Measurements from ENCODE around the gene NIPBL. TPM values are rescaled to one million over a fixed set of nuclear protein-coding genes. Genes with fewer than 3 reads are reported as not detected.
A peak's percentile ranks its signal among the peaks of the same experiment; 100 is the strongest.

NIPBL gene
- total RNA-seq, 1 experiment from 2014 or later: 45.1 TPM

DNA sequence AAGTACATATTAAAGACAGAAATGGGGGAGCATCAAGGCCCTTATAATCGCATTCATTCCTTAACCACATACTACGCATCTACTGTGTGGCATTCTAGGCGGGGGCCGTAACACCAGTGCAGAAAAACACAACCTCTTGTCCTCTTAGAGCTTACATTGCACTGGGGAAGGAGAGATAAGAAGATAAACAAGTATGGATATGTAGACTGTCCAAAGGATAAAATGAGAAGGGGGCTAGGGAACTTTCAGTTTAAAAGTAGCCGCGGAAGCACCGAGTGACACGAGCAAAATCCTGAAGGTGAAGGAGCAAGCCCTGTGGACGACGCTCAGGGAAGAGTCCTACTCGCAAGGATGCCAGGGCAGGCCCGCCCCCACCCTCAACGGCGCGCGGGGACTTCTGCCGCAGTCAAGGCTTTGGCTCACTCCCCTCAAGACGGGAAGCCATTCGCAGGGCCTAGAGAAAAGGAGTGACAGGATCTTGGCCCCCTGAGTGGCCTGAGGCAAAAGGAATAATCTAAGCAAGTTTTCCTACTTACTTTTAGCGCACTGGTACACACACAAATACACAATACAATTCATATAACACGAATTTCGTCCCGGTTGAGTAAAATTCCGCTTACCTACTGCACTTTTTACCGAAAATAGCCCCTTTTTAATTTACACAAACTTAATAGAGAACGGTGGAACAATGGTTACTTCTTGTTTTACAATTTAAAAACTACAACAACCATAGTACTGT lies 1.3 kb upstream of the NIPBL start:
- H3K9me3 ChIP-seq (ENCODE audit: control insufficient read depth in 1 of 2, insufficient read depth in 1 of 2, low read depth in 1 of 2, low read length in 2 of 2): no peaks in the 10 kb centered on the region
- H3K79me2 ChIP-seq (ENCODE audit: insufficient read depth, low read length): peaks cover 80% of the 10 kb centered on the region
- ATAC-seq (no peak), DNase-seq (ENCODE audit: low read depth, low spot score) (no peak)
- peak overlapping the region; percentile 80 to 91 for H3K4me3 ChIP-seq (replicated peaks in 1 of 2; ENCODE audit: low read depth in 1 of 2, low read length in 2 of 2)
- peaks cover 15 to 27% of the 10 kb centered on the region in 2 experiments; a peak in 3 of 4 replicates for H3K4me1 ChIP-seq (ENCODE audit: control insufficient read depth in 1 of 2, insufficient read depth in 2 of 2, low read length in 2 of 2)
- TF ChIP-seq YY1 (IDR thresholded peaks at IDR 0.05; ENCODE audit: extremely low read depth, insufficient replicate concordance, low read depth, low read length) (no peak), ELF1 (IDR thresholded peaks at IDR 0.05; ENCODE audit: borderline replicate concordance, low read depth) (no peak), POLR2A (IDR thresholded peaks at IDR 0.05; ENCODE audit: borderline replicate concordance, extremely low read depth, insufficient read depth, insufficient read length) (no peak), ZNF274 (IDR thresholded peaks at IDR 0.05; ENCODE audit: low read depth, low read length) (no peak), SP1 (IDR thresholded peaks at IDR 0.05; ENCODE audit: low read depth) (no peak), EZH2 (IDR thresholded peaks at IDR 0.05) (no peak), FOSL1 (IDR thresholded peaks at IDR 0.05; ENCODE audit: low read depth) (no peak), EGR1 (IDR thresholded peaks at IDR 0.05; ENCODE audit: low read depth) (no peak), ZFX (IDR thresholded peaks at IDR 0.05) (no peak), TCF7L2 (IDR thresholded peaks at IDR 0.05; ENCODE audit: borderline replicate concordance, extremely low read depth, insufficient read depth, insufficient read length) (no peak), SIN3A (IDR thresholded peaks at IDR 0.05; ENCODE audit: low read depth) (no peak), SRF (IDR thresholded peaks at IDR 0.05; ENCODE audit: low read depth) (no peak), POLR2AphosphoS5 (IDR thresholded peaks at IDR 0.05; ENCODE audit: low read depth, low read length) (no peak), JUND (IDR thresholded peaks at IDR 0.05) (no peak)
- TF ChIP-seq, protein P1, sequence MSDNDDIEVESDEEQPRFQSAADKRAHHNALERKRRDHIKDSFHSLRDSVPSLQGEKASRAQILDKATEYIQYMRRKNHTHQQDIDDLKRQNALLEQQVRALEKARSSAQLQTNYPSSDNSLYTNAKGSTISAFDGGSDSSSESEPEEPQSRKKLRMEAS (IDR thresholded peaks at IDR 0.05): no peak
- TF ChIP-seq, protein P2, sequence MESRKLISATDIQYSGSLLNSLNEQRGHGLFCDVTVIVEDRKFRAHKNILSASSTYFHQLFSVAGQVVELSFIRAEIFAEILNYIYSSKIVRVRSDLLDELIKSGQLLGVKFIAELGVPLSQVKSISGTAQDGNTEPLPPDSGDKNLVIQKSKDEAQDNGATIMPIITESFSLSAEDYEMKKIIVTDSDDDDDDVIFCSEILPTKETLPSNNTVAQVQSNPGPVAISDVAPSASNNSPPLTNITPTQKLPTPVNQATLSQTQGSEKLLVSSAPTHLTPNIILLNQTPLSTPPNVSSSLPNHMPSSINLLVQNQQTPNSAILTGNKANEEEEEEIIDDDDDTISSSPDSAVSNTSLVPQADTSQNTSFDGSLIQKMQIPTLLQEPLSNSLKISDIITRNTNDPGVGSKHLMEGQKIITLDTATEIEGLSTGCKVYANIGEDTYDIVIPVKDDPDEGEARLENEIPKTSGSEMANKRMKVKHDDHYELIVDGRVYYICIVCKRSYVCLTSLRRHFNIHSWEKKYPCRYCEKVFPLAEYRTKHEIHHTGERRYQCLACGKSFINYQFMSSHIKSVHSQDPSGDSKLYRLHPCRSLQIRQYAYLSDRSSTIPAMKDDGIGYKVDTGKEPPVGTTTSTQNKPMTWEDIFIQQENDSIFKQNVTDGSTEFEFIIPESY (IDR thresholded peaks at IDR 0.05; ENCODE audit: extremely low read depth, insufficient replicate concordance, low read length): no peak
- TF ChIP-seq, protein P3, sequence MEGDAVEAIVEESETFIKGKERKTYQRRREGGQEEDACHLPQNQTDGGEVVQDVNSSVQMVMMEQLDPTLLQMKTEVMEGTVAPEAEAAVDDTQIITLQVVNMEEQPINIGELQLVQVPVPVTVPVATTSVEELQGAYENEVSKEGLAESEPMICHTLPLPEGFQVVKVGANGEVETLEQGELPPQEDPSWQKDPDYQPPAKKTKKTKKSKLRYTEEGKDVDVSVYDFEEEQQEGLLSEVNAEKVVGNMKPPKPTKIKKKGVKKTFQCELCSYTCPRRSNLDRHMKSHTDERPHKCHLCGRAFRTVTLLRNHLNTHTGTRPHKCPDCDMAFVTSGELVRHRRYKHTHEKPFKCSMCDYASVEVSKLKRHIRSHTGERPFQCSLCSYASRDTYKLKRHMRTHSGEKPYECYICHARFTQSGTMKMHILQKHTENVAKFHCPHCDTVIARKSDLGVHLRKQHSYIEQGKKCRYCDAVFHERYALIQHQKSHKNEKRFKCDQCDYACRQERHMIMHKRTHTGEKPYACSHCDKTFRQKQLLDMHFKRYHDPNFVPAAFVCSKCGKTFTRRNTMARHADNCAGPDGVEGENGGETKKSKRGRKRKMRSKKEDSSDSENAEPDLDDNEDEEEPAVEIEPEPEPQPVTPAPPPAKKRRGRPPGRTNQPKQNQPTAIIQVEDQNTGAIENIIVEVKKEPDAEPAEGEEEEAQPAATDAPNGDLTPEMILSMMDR (IDR thresholded peaks at IDR 0.05 in 2 of 3, conservative IDR thresholded peaks at IDR 0.05 in 1 of 3; ENCODE audit: borderline replicate concordance in 1 of 3, insufficient read depth in 1 of 3, low read depth in 2 of 3, low read length in 2 of 3): no peak
- POLR2A ChIA-PET: no interaction called here
- H3K36me3 ChIP-seq (ENCODE audit: control insufficient read depth in 1 of 2, insufficient read depth in 2 of 2, low read length in 2 of 2): no peaks in the 10 kb centered on the region
- H2AFZ ChIP-seq (ENCODE audit: low read depth, low read length, poor library complexity, severe bottlenecking): peak overlapping the region; percentile 19
- RAD21 ChIA-PET (ENCODE audit: low non-redundant PET in 1 of 2, low total read pairs in 2 of 2, uncharacterized antibody in 2 of 2, unreplicated experiment in 2 of 2): no interaction called here
- peak overlapping the region; percentile 87 for H3K4me2 ChIP-seq (ENCODE audit: low read length)
- intact Hi-C loops (cut with micrococcal nuclease): loop anchor here (5.0 to 10.0 kb wide), 2 partner anchors 67 to 130 kb away; no protein-coding TSS in a partner anchor
- H3K9me2 ChIP-seq (ENCODE audit: insufficient read depth): no peaks in the 10 kb centered on the region
- peak overlapping the region; percentile 97 for H3K27ac ChIP-seq (ENCODE audit: low read depth, low read length)
- peak overlapping the region; percentile 89 for H3K9ac ChIP-seq (ENCODE audit: low read length)
- CTCF ChIA-PET: interaction anchor here (2.1 kb wide), 3 partner anchors 8 to 135 kb away, joined by 5 to 7 read pairs (median 7); no protein-coding TSS in a partner anchor
- peaks cover 9% of the 10 kb centered on the region; the same call in 1 of the 2 replicates for H4K20me1 ChIP-seq (ENCODE audit: insufficient read depth)
- BruUV-seq (replicated peaks): no TSS peak
- no peaks in the 10 kb centered on the region for H3K27me3 ChIP-seq (ENCODE audit: insufficient read depth, low read length)
